Activated CD8-positive, alpha-beta memory T cell treated with anti-CD3 and anti-CD28 coated beads for 36 hours (primary cell): ENCODE data around the gene ZG16. TPM values are rescaled to one million over a fixed set of nuclear protein-coding genes. Genes with fewer than 3 reads are reported as not detected.
"Not testable (repeated sequence)": the region's sequence is repeated elsewhere in the genome, so short reads cannot be mapped to it uniquely, and the experiment has no call there.

ENCODE experiments used
- CTCF ChIA-PET: fragments of 350-600 bp; sonication (Branson Sonifier 250); formaldehyde crosslinking; loops from one replicate; lab custom pipeline; 2021; ENCODE audit warnings: antibody characterized with exemption; lab: Charles Lee
- POLR2A ChIA-PET: fragments of 350-600 bp; sonication (Branson Sonifier 250); formaldehyde crosslinking; loops from one replicate; lab custom pipeline; 2021; ENCODE audit warnings: antibody characterized with exemption; lab: Charles Lee
- total RNA-seq, 2 experiments: library from RNA; stranded (reverse); gene quantifications; one replicate each; pipeline ENCODE4 v1.2.3, GENCODE V29; 2021

The ZG16 gene
- not detected for total RNA-seq

DNA sequence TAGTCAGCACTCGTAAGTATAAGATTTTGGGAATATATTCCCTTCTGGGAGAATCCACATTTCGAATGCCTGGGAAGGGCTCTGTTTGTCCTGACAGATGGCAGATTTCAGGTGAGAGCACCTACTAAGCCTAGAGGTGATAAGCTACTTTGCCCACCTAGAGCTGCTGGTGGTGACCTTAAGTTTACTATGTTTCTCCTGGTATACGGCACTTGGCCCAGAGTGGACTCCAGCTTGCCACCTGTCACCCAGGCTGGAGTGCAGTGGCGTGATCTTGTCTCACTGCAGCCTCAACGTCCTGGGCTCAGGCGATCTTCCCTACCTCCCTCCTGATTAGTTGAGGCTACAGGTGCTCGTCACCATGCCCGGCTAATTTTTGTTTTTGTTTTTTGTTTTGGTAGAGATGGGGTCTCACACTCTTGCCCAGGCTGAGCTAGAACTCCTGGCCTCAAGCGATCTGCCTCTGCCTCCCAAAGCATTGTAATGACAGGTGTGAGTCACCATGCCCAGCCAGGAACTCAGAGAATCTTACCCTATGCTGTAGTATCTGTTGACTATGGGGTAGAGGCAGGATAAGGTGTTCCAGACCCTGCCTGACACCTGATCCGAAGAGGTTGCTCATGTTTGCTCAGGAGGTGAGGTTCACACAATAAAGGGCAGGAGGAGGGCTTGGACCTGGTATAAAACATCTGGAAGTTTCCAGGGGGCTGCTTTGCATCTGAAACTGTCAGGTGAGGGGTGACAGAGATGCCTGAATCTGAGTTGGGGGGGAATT lies at the start of gene ZG16:
Gene ZG16 (plus strand): TSS at position 681 of the 775 bp plus-strand sequence. CDS start 1,011 bp downstream, outside the sequence.
- POLR2A ChIA-PET: interaction anchor here (1.0 kb wide), 1 partner anchor 45 kb away, joined by 6 read pairs; no protein-coding TSS in a partner anchor
- CTCF ChIA-PET: interaction anchor here (0.6 to 1.3 kb wide), 3 partner anchors 12 to 95 kb away, joined by 3 to 6 read pairs (median 4); partner anchors contain the start of gene KIF22

GRCh38 chr16:29729116-29729521 lies 48.9 kb upstream of the ZG16 start:
- POLR2A ChIA-PET: no interaction called here
- CTCF ChIA-PET: interaction anchor here (0.9 to 1.9 kb wide), 6 partner anchors 11 to 56 kb away, joined by 3 to 7 read pairs (median 4); no protein-coding TSS in a partner anchor

DNA sequence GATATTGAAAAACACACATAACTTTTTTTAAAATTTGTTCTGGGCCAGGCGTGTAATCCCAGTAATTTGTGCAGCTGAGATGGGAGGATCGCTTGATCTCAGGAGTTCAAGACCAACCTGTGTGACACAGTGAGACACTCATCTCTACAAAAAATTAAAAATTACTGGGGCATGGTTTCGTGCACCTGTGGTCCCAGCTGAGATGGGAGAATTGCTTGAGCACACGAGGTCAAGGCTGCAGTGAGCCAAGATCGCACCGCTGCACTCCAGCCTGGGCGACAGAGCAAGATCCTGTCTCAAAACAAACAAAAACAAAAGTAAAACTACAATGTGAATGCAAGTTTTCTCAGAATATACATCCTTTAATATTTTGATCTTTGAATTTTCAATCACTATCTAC lies 47.4 kb upstream of the ZG16 start:
- ChIA-PET CTCF (interaction anchor here (1.3 to 2.6 kb wide), 4 partner anchors 10 to 55 kb away, joined by 4 to 10 read pairs (median 6); no protein-coding TSS in a partner anchor), POLR2A (interaction anchor here (1.1 kb wide), 1 partner anchor 14 kb away, joined by 3 read pairs; no protein-coding TSS in a partner anchor)

DNA sequence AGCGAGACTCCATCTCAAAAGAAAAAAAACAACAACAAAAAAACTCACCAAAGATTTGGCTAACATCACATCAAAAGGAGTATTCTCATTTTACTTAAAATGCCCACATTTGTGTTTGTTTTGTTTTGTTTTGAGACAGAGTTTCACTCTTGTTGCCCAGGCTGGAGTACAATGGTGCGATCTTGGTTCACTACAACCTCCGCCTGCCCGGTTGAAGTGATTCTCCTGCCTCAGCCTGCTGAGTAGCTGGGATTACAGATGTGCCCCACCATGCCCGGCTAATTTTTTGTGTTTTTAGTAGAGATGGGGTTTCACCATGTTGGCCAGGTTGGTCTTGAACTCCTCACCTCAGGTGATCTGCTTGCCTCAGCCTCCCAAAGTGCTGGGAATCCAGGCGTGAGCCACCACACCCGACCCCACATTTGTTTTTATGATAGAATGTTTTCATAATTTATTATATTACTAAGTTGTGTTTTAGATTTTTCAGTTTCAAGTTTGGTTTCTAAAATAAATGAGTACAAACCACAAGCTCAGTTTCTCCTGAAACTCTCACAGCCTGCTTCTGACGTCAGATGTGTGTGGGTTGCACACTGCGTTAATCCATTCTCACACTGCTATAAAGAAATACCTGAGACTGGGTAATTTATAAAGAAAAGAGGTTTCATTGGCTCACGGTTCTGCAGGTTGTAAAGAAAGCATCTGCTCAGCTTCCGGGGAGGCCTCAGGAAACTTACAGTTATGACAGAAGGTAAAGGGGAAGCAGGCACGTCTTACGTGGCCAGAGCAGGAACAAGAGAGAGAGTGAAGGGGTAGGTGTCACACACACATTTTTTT lies 46.1 kb upstream of the ZG16 start:
- CTCF ChIA-PET: interaction anchor here (0.7 to 2.6 kb wide), 10 partner anchors 12 to 117 kb away, joined by 3 to 10 read pairs (median 4); partner anchors contain the start of gene KIF22

DNA sequence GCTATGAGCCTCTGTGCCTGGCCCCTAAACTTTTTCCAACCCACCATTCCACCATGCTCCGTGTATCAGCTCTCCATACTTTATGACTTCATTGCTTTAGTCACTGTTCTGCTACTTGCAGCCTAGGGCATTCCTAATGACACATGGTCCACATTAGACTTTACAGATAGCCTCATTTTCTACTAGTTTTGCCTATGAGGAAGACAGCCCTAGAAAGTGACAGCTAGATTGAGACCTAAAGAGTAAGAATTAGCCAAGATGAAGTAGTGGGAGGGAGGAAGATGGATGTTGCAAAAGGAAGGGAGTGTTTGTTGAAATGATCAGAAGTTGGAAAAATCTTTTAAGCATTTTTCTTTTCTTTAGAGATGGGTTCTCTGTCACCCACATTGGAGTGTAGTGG lies 43.3 kb upstream of the ZG16 start:
- POLR2A ChIA-PET: interaction anchor here (0.7 kb wide), 1 partner anchor 12 kb away, joined by 8 read pairs; no protein-coding TSS in a partner anchor
- CTCF ChIA-PET: interaction anchor here (1.2 kb wide), 1 partner anchor 55 kb away, joined by 4 read pairs; no protein-coding TSS in a partner anchor

More for the DNA sequence above, 46.1 kb upstream of the ZG16 start:
- POLR2A ChIA-PET: interaction anchor here (0.6 to 1.3 kb wide), 4 partner anchors 12 to 716 kb away, joined by 3 to 6 read pairs (median 4); partner anchors contain the start of gene C16orf54

DNA sequence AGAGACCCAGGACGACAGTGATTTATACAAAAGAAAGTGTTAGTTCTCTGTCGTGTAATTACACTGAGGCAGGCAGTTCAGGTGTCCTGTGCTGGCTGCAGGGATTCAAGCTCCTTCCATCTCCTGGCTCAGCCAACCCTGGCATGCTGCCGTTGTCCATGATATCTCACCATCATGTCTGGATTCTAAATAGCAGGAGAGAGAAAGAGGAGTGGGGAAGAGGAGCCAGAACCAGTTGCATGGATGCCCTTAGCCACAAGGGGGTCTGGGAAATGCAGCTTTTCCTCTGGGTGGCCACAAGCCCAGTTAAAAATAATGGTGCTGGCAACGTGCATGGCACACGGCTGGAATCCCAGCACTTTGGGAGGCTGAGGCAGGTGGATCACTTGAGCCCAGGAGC lies 41.9 kb upstream of the ZG16 start:
- ChIA-PET POLR2A (no interaction called here), CTCF (interaction anchor here (0.7 kb wide), 1 partner anchor 54 kb away, joined by 3 read pairs; the partner anchor contains the start of gene KIF22)

DNA sequence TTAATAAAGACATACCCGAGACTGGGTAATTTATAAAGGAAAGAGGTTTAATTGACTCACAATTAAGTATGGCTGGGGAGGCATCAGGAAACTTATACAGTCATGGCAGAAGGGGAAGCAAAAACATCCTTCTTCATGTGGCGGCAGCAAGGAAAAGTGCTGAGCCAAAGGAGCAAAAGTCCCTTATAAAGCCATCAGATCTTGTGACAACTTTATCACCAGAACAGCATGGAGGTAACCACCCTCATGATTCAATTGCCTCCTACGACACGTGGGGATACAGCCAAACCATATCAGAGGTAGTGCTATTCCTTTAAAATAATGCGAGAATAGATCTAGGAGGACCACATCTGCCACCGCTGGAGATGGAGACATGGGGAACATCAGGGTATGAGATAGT lies 41.3 kb upstream of the ZG16 start:
- CTCF ChIA-PET: interaction anchor here (0.7 kb wide), 1 partner anchor 54 kb away, joined by 3 read pairs; the partner anchor contains the start of gene KIF22
- POLR2A ChIA-PET: no interaction called here

DNA sequence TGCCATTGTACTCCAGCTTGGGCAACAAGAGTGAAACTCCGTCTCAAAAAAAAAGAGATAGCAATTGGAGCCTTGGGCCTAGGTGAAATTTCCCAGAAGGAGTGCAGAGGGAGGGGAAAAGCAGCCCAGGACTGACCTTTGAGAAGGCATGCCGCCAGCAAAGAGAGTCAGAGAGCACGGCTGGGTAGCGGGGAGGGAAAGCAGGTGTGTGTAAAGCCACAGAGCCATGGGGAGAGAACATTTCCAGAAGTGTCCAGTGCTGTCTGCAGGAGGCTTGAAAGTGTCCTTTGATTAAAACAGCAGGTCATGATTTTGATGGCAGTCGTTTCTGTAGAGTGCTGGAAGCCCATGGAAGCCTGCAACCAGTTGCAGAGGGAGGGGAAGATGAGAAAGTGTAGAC lies 40.3 kb upstream of the ZG16 start:
- POLR2A ChIA-PET: no interaction called here
- CTCF ChIA-PET: interaction anchor here (1.9 kb wide), 1 partner anchor 11 kb away, joined by 9 read pairs; no protein-coding TSS in a partner anchor

DNA sequence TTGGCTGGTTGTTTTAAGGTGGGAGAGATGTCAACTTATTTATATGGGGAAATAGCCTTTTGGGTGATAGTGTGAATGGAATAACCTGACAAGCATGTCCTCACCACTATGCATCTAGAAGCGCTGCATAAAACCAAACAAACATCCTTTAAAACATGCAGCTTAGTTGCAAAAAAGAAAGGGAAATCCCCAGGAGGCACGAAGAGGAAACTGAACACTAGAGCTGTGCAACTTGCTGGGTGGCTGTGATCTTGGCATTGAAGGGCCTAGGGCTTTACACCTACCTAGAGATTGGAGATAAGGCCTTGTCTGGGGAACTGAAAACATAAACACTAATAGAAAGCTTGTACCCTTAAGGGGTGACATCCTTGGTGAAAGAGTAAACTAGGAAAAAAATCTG lies 39.5 kb upstream of the ZG16 start:
- ChIA-PET CTCF (interaction anchor here (0.9 to 1.9 kb wide), 3 partner anchors 10 to 110 kb away, joined by 3 to 9 read pairs (median 8); no protein-coding TSS in a partner anchor), POLR2A (interaction anchor here (0.6 kb wide), 1 partner anchor 16 kb away, joined by 4 read pairs; no protein-coding TSS in a partner anchor)

GRCh38 chr16:29739927-29740629 lies 38.0 kb upstream of the ZG16 start:
- POLR2A ChIA-PET: not testable (repeated sequence)
- CTCF ChIA-PET: interaction anchor here (0.6 to 1.9 kb wide), 3 partner anchors 8 to 187 kb away, joined by 3 to 9 read pairs (median 8); no protein-coding TSS in a partner anchor

GRCh38 chr16:29740630-29741015 lies 37.4 kb upstream of the ZG16 start:
- POLR2A ChIA-PET, CTCF ChIA-PET: not testable (repeated sequence)

- ChIA-PET POLR2A (interaction anchor here (0.7 kb wide), 1 partner anchor 231 kb away, joined by 7 read pairs; the partner anchor contains the start of gene TAOK2), CTCF (interaction anchor here (1.5 kb wide), 1 partner anchor 12 kb away, joined by 5 read pairs; no protein-coding TSS in a partner anchor)
These were observed 35.3 kb upstream of the ZG16 start for GRCh38 chr16:29742683-29743275.

GRCh38 chr16:29743475-29743826 lies 34.6 kb upstream of the ZG16 start:
- POLR2A ChIA-PET: no interaction called here

GRCh38 chr16:29743827-29744531 lies 34.1 kb upstream of the ZG16 start:
- CTCF ChIA-PET: interaction anchor here (0.8 to 1.5 kb wide), 3 partner anchors 10 to 15 kb away, joined by 3 to 6 read pairs (median 5); no protein-coding TSS in a partner anchor
- POLR2A ChIA-PET: interaction anchor here (0.7 to 1.0 kb wide), 2 partner anchors 11 to 13 kb away, joined by 3 read pairs; no protein-coding TSS in a partner anchor

More at GRCh38 chr16:29743475-29743826, 34.6 kb upstream of the ZG16 start:
- CTCF ChIA-PET: interaction anchor here (0.8 to 1.5 kb wide), 3 partner anchors 11 to 14 kb away, joined by 3 to 6 read pairs (median 5); no protein-coding TSS in a partner anchor

- POLR2A ChIA-PET: interaction anchor here (0.7 to 1.0 kb wide), 3 partner anchors 12 to 63 kb away, joined by 3 to 7 read pairs (median 3); no protein-coding TSS in a partner anchor
- CTCF ChIA-PET: interaction anchor here (0.8 to 1.5 kb wide), 2 partner anchors 14 to 15 kb away, joined by 3 to 6 read pairs; no protein-coding TSS in a partner anchor
These were observed 33.4 kb upstream of the ZG16 start for GRCh38 chr16:29744541-29745101.
